Measurements from ENCODE around the gene LIPC. TPM values are rescaled to one million over a fixed set of nuclear protein-coding genes. Genes with fewer than 3 reads are reported as not detected.

The LIPC gene
- total RNA-seq, 1 donor from 2014 or later, result not detected

GRCh38 chr15:58504674-58505234 is 73.0 kb downstream of the LIPC start:
- no peaks in the 10 kb centered on the region for H3K36me3 ChIP-seq
- H3K27me3 ChIP-seq, result no peaks in the 10 kb centered on the region
- H3K4me3 ChIP-seq, result no peak overlapping the region
- intact Hi-C loops (cut with DNase I), result no loop called here
- H3K4me1 ChIP-seq, result peaks cover 0 to 3% of the 10 kb centered on the region in 2 donors
- H3K27ac ChIP-seq, result no peak overlapping the region
- DNase-seq (ENCODE audit: low spot score in 2 of 2), result no peak
- no peaks in the 10 kb centered on the region for H3K9me3 ChIP-seq
- TF ChIP-seq CTCF (IDR thresholded peaks at IDR 0.05), result no peak

- no peak for DNase-seq (ENCODE audit: low spot score in 2 of 2)
- Histone ChIP-seq H3K27ac (no peak overlapping the region), H3K36me3 (no peaks in the 10 kb centered on the region), H3K27me3 (no peaks in the 10 kb centered on the region), H3K4me3 (no peak overlapping the region), H3K4me1 (peaks cover 0 to 3% of the 10 kb centered on the region in 2 donors), H3K9me3 (no peaks in the 10 kb centered on the region)
- TF ChIP-seq CTCF (IDR thresholded peaks at IDR 0.05), result no peak
- intact Hi-C loops (cut with DNase I), result no loop called here
Measured at GRCh38 chr15:58505581-58505980, 73.8 kb downstream of the LIPC start.

- no peaks in the 10 kb centered on the region for H3K27me3 ChIP-seq
- no peaks in the 10 kb centered on the region for H3K9me3 ChIP-seq
- H3K4me1 ChIP-seq, result peaks cover 0 to 3% of the 10 kb centered on the region in 2 donors
- intact Hi-C loops (cut with DNase I), result no loop called here
- H3K27ac ChIP-seq, result no peak overlapping the region
- no peak overlapping the region for H3K4me3 ChIP-seq
- TF ChIP-seq CTCF (IDR thresholded peaks at IDR 0.05), result no peak
- no peak for DNase-seq (ENCODE audit: low spot score in 2 of 2)
- no peaks in the 10 kb centered on the region for H3K36me3 ChIP-seq
Measured at GRCh38 chr15:58506064-58506490, 74.3 kb downstream of the LIPC start.

GRCh38 chr15:58506783-58507668 is 75.2 kb downstream of the LIPC start:
- intact Hi-C loops (cut with DNase I), result no loop called here
- H3K9me3 ChIP-seq, result no peaks in the 10 kb centered on the region

GRCh38 chr15:58509556-58509955 is 77.8 kb downstream of the LIPC start:
- H3K27me3 ChIP-seq, result no peaks in the 10 kb centered on the region
- no peak overlapping the region for H3K4me3 ChIP-seq
- no peak for DNase-seq (ENCODE audit: low spot score in 2 of 2)
- H3K36me3 ChIP-seq, result no peaks in the 10 kb centered on the region
- intact Hi-C loops (cut with DNase I), result no loop called here
- H3K4me1 ChIP-seq, result peaks cover 0 to 3% of the 10 kb centered on the region in 2 donors
- H3K9me3 ChIP-seq, result no peaks in the 10 kb centered on the region
- TF ChIP-seq CTCF (IDR thresholded peaks at IDR 0.05), result no peak
- H3K27ac ChIP-seq, result no peak overlapping the region

More at GRCh38 chr15:58506783-58507668, 75.2 kb downstream of the LIPC start:
- no peak for DNase-seq (ENCODE audit: low spot score in 2 of 2)
- no peak overlapping the region for H3K27ac ChIP-seq
- no peak overlapping the region for H3K4me3 ChIP-seq
- H3K36me3 ChIP-seq, result no peaks in the 10 kb centered on the region
- no peak for TF ChIP-seq CTCF (IDR thresholded peaks at IDR 0.05)
- no peaks in the 10 kb centered on the region for H3K27me3 ChIP-seq
- peaks cover 0 to 3% of the 10 kb centered on the region in 2 donors for H3K4me1 ChIP-seq

Data from ascending aorta (tissue), 2 donors.